ENCODE results near the gene RAB20.

DNA sequence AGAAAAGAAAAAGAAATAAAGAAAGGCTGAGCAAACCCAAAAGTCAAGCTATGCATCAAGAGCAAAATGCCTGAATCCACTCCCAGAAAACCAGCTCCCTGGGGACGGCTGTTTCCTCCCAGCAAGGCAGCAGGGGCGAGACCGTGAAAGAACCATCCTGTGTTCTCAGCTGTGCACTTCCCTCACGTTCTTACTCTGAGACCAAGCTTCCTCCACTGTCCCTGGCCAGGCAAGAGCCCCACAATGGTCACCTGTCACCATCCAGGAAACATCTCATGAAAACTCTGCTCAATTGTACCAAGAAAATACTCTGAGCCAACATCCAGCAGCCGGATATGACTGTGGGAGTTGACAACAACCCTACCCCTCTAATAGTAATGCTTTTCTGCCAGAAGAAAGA is 22.9 kb downstream of the RAB20 start:
- TF ChIP-seq EP300 (IDR thresholded peaks at IDR 0.05; ENCODE audit: borderline replicate concordance) (no peak), EGR1 (IDR thresholded peaks at IDR 0.05) (no peak), NFIC (IDR thresholded peaks at IDR 0.05) (no peak), RAD21 (IDR thresholded peaks at IDR 0.05; ENCODE audit: low read depth) (no peak), TAF1 (IDR thresholded peaks at IDR 0.05; ENCODE audit: low read depth) (no peak)
- TF ChIP-seq, protein P1, sequence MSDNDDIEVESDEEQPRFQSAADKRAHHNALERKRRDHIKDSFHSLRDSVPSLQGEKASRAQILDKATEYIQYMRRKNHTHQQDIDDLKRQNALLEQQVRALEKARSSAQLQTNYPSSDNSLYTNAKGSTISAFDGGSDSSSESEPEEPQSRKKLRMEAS (IDR thresholded peaks at IDR 0.05), result no peak

Measured in Ishikawa (cell line).